SK-N-SH (cell line): ENCODE results near the gene PCNT. TPM values are rescaled to one million over a fixed set of nuclear protein-coding genes. Genes with fewer than 3 reads are reported as not detected.
A peak's percentile ranks its signal among the peaks of the same experiment; 100 is the strongest.

ENCODE experiments used
- CTCF ChIA-PET: fragments of 300-600, 350-600 bp; formaldehyde crosslinking; extraction: SDS; loops from one replicate; lab custom pipeline; 2021; lab: Yijun Ruan, JAX
- POLR2A ChIA-PET: fragments of 350-600 bp; sonication (Branson Sonifier 250); formaldehyde crosslinking; extraction: SDS; loops from one replicate; lab custom pipeline; 2020; ENCODE audit warnings: antibody characterized with exemption, inconsistent platforms; lab: Yijun Ruan, JAX
- DNase-seq: peaks from one replicate; pipeline ENCODE4 v3.0.0; 2012
- H2AFZ ChIP-seq: fragments of 200-600 bp; sonication (generic); 2 replicates; pipeline ENCODE4 v1.8.1; 2016; ENCODE audit warnings: antibody characterized with exemption, mild to moderate bottlenecking, low read depth
- H3F3A ChIP-seq: fragments of 200-600 bp; sonication (generic); replicated peaks from 2 replicates; pipeline ENCODE3; 2016; ENCODE audit warnings: antibody characterized with exemption, mild to moderate bottlenecking; ENCODE audit not compliant: insufficient read depth
- H3K27ac ChIP-seq, 2 experiments: fragments of 200-500 bp in 1 of 2; fragments of 200-600 bp in 1 of 2; sonication (Bioruptor generic) in 1 of 2; sonication (generic), shearing (Covaris generic) in 1 of 2; 2 replicates each; pipeline versions ENCODE4 v1.5.1 to v1.6.1; 2014 to 2016; ENCODE audit warnings: low read depth in 2 of 2, inconsistent platforms in 1 of 2, low read length in 1 of 2, mild to moderate bottlenecking in 1 of 2, mixed read lengths in 1 of 2
- H3K27me3 ChIP-seq: fragments of 200-600 bp; sonication (generic), shearing (Covaris generic); 2 replicates; pipeline ENCODE4 v1.6.1; 2016; ENCODE audit warnings: mixed run types; ENCODE audit not compliant: insufficient read depth
- H3K36me3 ChIP-seq, 2 experiments: fragments of 200-500 bp in 1 of 2; fragments of 200-600 bp in 1 of 2; sonication (Bioruptor generic) in 1 of 2; sonication (generic) in 1 of 2; replicated peaks in 1 of 2; 2 replicates each; pipeline versions ENCODE3 to v1.5.1; 2014 to 2016; ENCODE audit warnings: low read length in 1 of 2, mild to moderate bottlenecking in 1 of 2; ENCODE audit not compliant: insufficient read depth in 2 of 2, control insufficient read depth in 1 of 2
- H3K4me1 ChIP-seq, 2 experiments: fragments of 200-500 bp in 1 of 2; fragments of 200-600 bp in 1 of 2; sonication (Bioruptor generic) in 1 of 2; sonication (generic), shearing (Covaris generic) in 1 of 2; 2 replicates each; pipeline versions ENCODE4 v1.5.1 to v1.6.1; 2014 to 2016; ENCODE audit warnings: low read depth in 1 of 2, low read length in 1 of 2, mixed run types in 1 of 2; ENCODE audit not compliant: insufficient read depth in 2 of 2, control insufficient read depth in 1 of 2
- H3K4me2 ChIP-seq: fragments of 200-600 bp; sonication (generic), shearing (Covaris generic); 2 replicates; pipeline ENCODE4 v1.6.1; 2017; ENCODE audit warnings: mixed run types
- H3K4me3 ChIP-seq, 2 experiments: fragments of 200-500 bp in 1 of 2; fragments of 200-600 bp in 1 of 2; sonication (Bioruptor generic) in 1 of 2; sonication (generic), shearing (Covaris generic) in 1 of 2; 2 replicates each; pipeline versions ENCODE4 v1.5.1 to v1.8.1; 2014 to 2016; ENCODE audit warnings: low read depth in 2 of 2, inconsistent platforms in 1 of 2, low read length in 1 of 2, mild to moderate bottlenecking in 1 of 2, mixed read lengths in 1 of 2, moderate library complexity in 1 of 2
- H3K79me2 ChIP-seq: fragments of 200-600 bp; sonication (generic); 2 replicates; pipeline ENCODE4 v1.8.1; 2017; ENCODE audit warnings: mild to moderate bottlenecking; ENCODE audit not compliant: insufficient read depth
- H3K9ac ChIP-seq: fragments of 200-600 bp; sonication (generic); 2 replicates; pipeline ENCODE4 v1.6.1; 2017; ENCODE audit warnings: mixed run types
- H3K9me2 ChIP-seq: fragments of 200-600 bp; sonication (generic); 2 replicates; pipeline ENCODE4 v1.6.1; 2017; ENCODE audit warnings: mixed run types
- H3K9me3 ChIP-seq: fragments of 200-600 bp; sonication (generic); 2 replicates; pipeline ENCODE4 v1.6.1; 2017; ENCODE audit warnings: mixed run types, mild to moderate bottlenecking, moderate library complexity
- H4K20me1 ChIP-seq: fragments of 200-600 bp; sonication (generic); 2 replicates; pipeline ENCODE4 v1.6.1; 2017; ENCODE audit warnings: mild to moderate bottlenecking, mixed run types; ENCODE audit not compliant: insufficient read depth
- EZH2phosphoT487 ChIP-seq: fragments of 200-600 bp; sonication (generic); IDR thresholded peaks from 2 replicates; pipeline ENCODE4 v1.6.1; 2017; ENCODE audit warnings: low read depth, mixed run types, mild to moderate bottlenecking, antibody characterized with exemption, moderate library complexity, borderline replicate concordance
- IRF3 ChIP-seq: fragments of 150-350 bp; IDR thresholded peaks from 2 replicates; pipeline ENCODE4 v1.6.1; 2016; ENCODE audit warnings: mild to moderate bottlenecking, low read depth, low read length
- RCOR1 ChIP-seq: fragments of 150-350 bp; IDR thresholded peaks from 2 replicates; pipeline ENCODE4 v1.6.1; 2017; ENCODE audit warnings: antibody characterized with exemption, low read length
- REST ChIP-seq: IDR thresholded peaks from 2 replicates; pipeline ENCODE4 v1.6.1; 2012; ENCODE audit warnings: mild to moderate bottlenecking, low read depth, low read length, moderate library complexity
- SIN3A ChIP-seq: IDR thresholded peaks from 2 replicates; pipeline ENCODE4 v1.6.1; 2012; ENCODE audit warnings: low read depth, mild to moderate bottlenecking, low read length, moderate library complexity, borderline replicate concordance
- SMC3 ChIP-seq: IDR thresholded peaks from 2 replicates; pipeline ENCODE4 v1.6.1; 2012; ENCODE audit warnings: low read depth, low read length, improper control_type of control experiment
- TAF1 ChIP-seq: IDR thresholded peaks from 2 replicates; pipeline ENCODE4 v1.6.1; 2012; ENCODE audit warnings: low read depth, mild to moderate bottlenecking, low read length, moderate library complexity, borderline replicate concordance
- TEAD4 ChIP-seq: IDR thresholded peaks from 2 replicates; pipeline ENCODE4 v1.4.0; 2012; ENCODE audit warnings: mild to moderate bottlenecking, borderline replicate concordance; ENCODE audit not compliant: insufficient read depth
- WGBS: methylation state at CpG from one replicate; pipeline ENCODE4 v1.1.6; 2017; ENCODE audit warnings: low lambda C conversion rate; 5-methylcytosine and 5-hydroxymethylcytosine counted together
- polyA plus RNA-seq, 3 experiments: library from polyadenylated mRNA; depleted of rRNA; stranded (reverse); fragments of >200 nt; gene quantifications; 2 replicates each; pipeline ENCODE4 v1.2.3, GENCODE V29; 2012
- TF ChIP-seq, protein P1 (sequence below): IDR thresholded peaks from 2 replicates; pipeline ENCODE4 v1.4.0; 2012; ENCODE audit warnings: low read depth, borderline replicate concordance
- TF ChIP-seq, protein P2 (sequence below): IDR thresholded peaks from 2 replicates; pipeline ENCODE4; 2012

PCNT gene
- polyA plus RNA-seq, 1 of the 3 experiments (the other 2 are of a cell fraction): 15.7 TPM

GRCh38 chr21:46458315-46459023, 134.5 kb downstream of the PCNT start, which contains the start of gene DIP2A (continued):
- TF ChIP-seq RCOR1 (no peak), TAF1 (peak; percentile 75), EZH2phosphoT487 (no peak), REST (no peak), IRF3 (peak; percentile 50; the same call in 1 of the 2 replicates)
- TF ChIP-seq, protein P1, sequence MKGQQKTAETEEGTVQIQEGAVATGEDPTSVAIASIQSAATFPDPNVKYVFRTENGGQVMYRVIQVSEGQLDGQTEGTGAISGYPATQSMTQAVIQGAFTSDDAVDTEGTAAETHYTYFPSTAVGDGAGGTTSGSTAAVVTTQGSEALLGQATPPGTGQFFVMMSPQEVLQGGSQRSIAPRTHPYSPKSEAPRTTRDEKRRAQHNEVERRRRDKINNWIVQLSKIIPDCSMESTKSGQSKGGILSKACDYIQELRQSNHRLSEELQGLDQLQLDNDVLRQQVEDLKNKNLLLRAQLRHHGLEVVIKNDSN: no peak
- TF ChIP-seq, protein P2, sequence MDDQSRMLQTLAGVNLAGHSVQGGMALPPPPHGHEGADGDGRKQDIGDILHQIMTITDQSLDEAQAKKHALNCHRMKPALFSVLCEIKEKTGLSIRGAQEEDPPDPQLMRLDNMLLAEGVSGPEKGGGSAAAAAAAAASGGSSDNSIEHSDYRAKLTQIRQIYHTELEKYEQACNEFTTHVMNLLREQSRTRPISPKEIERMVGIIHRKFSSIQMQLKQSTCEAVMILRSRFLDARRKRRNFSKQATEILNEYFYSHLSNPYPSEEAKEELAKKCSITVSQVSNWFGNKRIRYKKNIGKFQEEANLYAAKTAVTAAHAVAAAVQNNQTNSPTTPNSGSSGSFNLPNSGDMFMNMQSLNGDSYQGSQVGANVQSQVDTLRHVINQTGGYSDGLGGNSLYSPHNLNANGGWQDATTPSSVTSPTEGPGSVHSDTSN: no peak

- POLR2A ChIA-PET: interaction anchor here (1.4 kb wide), 1 partner anchor 177 kb away, joined by 5 read pairs; the partner anchor contains the start of gene PRMT2
- DNase-seq: no peak
- peaks cover 29% of the 10 kb centered on the region for H3F3A ChIP-seq
- peak overlapping the region; percentile 69 to 88 for H3K4me3 ChIP-seq
- peaks cover 68% of the 10 kb centered on the region for H3K79me2 ChIP-seq
- H3K9me2 ChIP-seq: no peaks in the 10 kb centered on the region
- 10% methylated on average over 4 of the region's 36 CpGs for WGBS
- TF ChIP-seq TEAD4 (no peak), SMC3 (0 out of 2 replicates have a peak, but pooled peaks have one; percentile 4), SIN3A (0 out of 2 replicates have a peak, but pooled peaks have one; percentile 40)
- TF ChIP-seq, all 33 proteins: peak for 2
- H3K9me3 ChIP-seq: no peaks in the 10 kb centered on the region
- H3K27me3 ChIP-seq: no peaks in the 10 kb centered on the region
- peak overlapping the region; percentile 99 for H3K4me2 ChIP-seq
- H4K20me1 ChIP-seq: peaks cover 10% of the 10 kb centered on the region
- no peak overlapping the region for H2AFZ ChIP-seq
- peaks cover 3 to 8% of the 10 kb centered on the region in 2 experiments for H3K36me3 ChIP-seq
- H3K27ac ChIP-seq: peak overlapping the region in 1 of 2 experiments; percentile 86; a peak in 1 of 4 replicates
- CTCF ChIA-PET: no interaction called here
- peaks cover 25% of the 10 kb centered on the region in 2 experiments for H3K4me1 ChIP-seq
- H3K9ac ChIP-seq: peak overlapping the region; percentile 80
These were observed 135.0 kb downstream of the PCNT start for GRCh38 chr21:46459024-46459355.
